Testis (tissue), 3 donors: ENCODE results near the gene FGB. TPM values are rescaled to one million over a fixed set of nuclear protein-coding genes. Genes with fewer than 3 reads are reported as not detected.

Experiments used
- DNase-seq: peaks from one replicate; pipeline ENCODE4 v3.0.0-alpha.2; 2019
- H3K27ac ChIP-seq, 2 donors: fragments of 200-600 bp; sonication (generic); one replicate each; pipeline ENCODE4 v1.5.1; 2019
- H3K27me3 ChIP-seq: fragments of 200-600 bp; sonication (generic); one replicate; pipeline ENCODE4 v1.5.1; 2019
- H3K36me3 ChIP-seq: fragments of 200-600 bp; sonication (generic); one replicate; pipeline ENCODE4 v1.5.1; 2017; ENCODE audit warnings: low read depth; ENCODE audit errors: missing control alignments
- H3K4me1 ChIP-seq: fragments of 200-600 bp; sonication (generic); one replicate; pipeline ENCODE4 v1.5.1; 2019
- H3K4me3 ChIP-seq, 2 donors: fragments of 200-600 bp; sonication (generic); one replicate each; pipeline ENCODE4 v1.5.1; 2017 to 2019
- H3K9me3 ChIP-seq: fragments of 200-600 bp; sonication (generic); one replicate; pipeline ENCODE4 v1.5.1; 2017
- POLR2A ChIP-seq: fragments of 450-650 bp; IDR thresholded peaks from one replicate; pipeline ENCODE4 v1.6.1; 2017; ENCODE audit warnings: antibody characterized with exemption, mild to moderate bottlenecking, moderate library complexity
- WGBS, 2 donors: methylation state at CpG; one replicate each; pipeline ENCODE4 v1.1.5; 2018; 5-methylcytosine and 5-hydroxymethylcytosine counted together
- intact Hi-C: fragments of 100-400 bp; cut with DNase I; formaldehyde crosslinking; loops from one replicate; pipeline ENCODE4 v1.15.1; 2023; ENCODE audit warnings: low total_unique reads
- polyA plus RNA-seq: library from polyadenylated mRNA; stranded (reverse); fragments of 350-450 nt; fragmentation: Illumina TruSeq; extraction: RNeasy Lipid Tissue Mini Kit (QIAGEN cat#74804); gene quantifications from one replicate; pipeline ENCODE4 v1.2.3, GENCODE V29; 2014; ENCODE audit warnings: low read depth, low replicate concordance; ENCODE audit not compliant: insufficient read depth
- total RNA-seq, 2 donors: library from RNA; depleted of rRNA; stranded (reverse); fragments of >200 nt; gene quantifications; one replicate each; pipeline ENCODE4 v1.2.3, GENCODE V29; 2016
- TF ChIP-seq, protein P1 (sequence below), 3 experiments: fragments of 450-650 bp in 2 of 3; fragments of 200-600 bp in 1 of 3; sonication (generic) in 1 of 3; IDR thresholded peaks; one replicate each; pipeline ENCODE4 v1.5.1; 2016 to 2019; ENCODE audit warnings: antibody characterized with exemption in 3 of 3, mild to moderate bottlenecking in 2 of 3, moderate library complexity in 1 of 3

Gene FGB
- total and polyA plus RNA-seq, 3 donors from 2014 or later, result 0.93 to 2.7 TPM; not detected in 1

DNA sequence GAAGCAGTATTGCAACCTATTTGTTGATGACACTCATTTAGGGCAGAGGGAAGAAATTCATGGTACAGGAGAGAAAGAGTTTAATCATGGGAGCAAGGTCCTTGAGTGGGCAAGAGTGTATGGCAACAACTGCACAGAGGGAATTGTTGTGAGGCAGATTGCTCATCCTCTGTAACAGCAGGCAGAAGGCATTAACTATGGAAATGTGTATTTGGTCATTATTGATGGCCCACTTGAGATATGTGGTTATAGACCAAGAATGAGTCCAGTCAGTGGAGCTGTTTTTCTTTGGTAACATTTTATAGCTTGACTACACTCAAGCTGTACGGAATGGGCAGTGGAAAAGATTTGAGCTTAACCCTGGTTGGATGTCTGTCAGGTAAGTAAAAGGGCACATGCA lies 28.5 kb upstream of the FGB start:
- no peaks in the 10 kb centered on the region for H3K4me1 ChIP-seq
- intact Hi-C loops, result no loop called here
- WGBS, 2 donors, result 71 to 79% methylated on average over 1 of the region's 1 CpG
- H3K27me3 ChIP-seq, result no peaks in the 10 kb centered on the region
- no peak overlapping the region for H3K4me3 ChIP-seq
- no peaks in the 10 kb centered on the region for H3K36me3 ChIP-seq
- no peak overlapping the region for H3K27ac ChIP-seq
- no peaks in the 10 kb centered on the region for H3K9me3 ChIP-seq
- DNase-seq, result no peak
- TF ChIP-seq, protein P1, sequence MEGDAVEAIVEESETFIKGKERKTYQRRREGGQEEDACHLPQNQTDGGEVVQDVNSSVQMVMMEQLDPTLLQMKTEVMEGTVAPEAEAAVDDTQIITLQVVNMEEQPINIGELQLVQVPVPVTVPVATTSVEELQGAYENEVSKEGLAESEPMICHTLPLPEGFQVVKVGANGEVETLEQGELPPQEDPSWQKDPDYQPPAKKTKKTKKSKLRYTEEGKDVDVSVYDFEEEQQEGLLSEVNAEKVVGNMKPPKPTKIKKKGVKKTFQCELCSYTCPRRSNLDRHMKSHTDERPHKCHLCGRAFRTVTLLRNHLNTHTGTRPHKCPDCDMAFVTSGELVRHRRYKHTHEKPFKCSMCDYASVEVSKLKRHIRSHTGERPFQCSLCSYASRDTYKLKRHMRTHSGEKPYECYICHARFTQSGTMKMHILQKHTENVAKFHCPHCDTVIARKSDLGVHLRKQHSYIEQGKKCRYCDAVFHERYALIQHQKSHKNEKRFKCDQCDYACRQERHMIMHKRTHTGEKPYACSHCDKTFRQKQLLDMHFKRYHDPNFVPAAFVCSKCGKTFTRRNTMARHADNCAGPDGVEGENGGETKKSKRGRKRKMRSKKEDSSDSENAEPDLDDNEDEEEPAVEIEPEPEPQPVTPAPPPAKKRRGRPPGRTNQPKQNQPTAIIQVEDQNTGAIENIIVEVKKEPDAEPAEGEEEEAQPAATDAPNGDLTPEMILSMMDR (IDR thresholded peaks at IDR 0.05), result no peak
- TF ChIP-seq POLR2A, result no peak

GRCh38 chr4:154542271-154542879 lies 20.4 kb upstream of the FGB start:
- no peak for DNase-seq
- H3K27ac ChIP-seq, result no peak overlapping the region
- 93 to 97% methylated on average over 4 of the region's 4 CpGs for WGBS, 2 donors
- intact Hi-C loops, result no loop called here
- no peaks in the 10 kb centered on the region for H3K27me3 ChIP-seq
- TF ChIP-seq, protein P1 (IDR thresholded peaks at IDR 0.05), result no peak
- no peak for TF ChIP-seq POLR2A
- H3K4me1 ChIP-seq, result no peaks in the 10 kb centered on the region
- no peaks in the 10 kb centered on the region for H3K36me3 ChIP-seq
- H3K4me3 ChIP-seq, result no peak overlapping the region
- H3K9me3 ChIP-seq, result no peaks in the 10 kb centered on the region

GRCh38 chr4:154545689-154546088 lies 17.1 kb upstream of the FGB start:
- peaks cover 8% of the 10 kb centered on the region for H3K4me1 ChIP-seq
- no peaks in the 10 kb centered on the region for H3K36me3 ChIP-seq
- WGBS, 2 donors, result 85 to 86% methylated on average over 4 of the region's 4 CpGs
- no peak overlapping the region for H3K4me3 ChIP-seq
- H3K27ac ChIP-seq, result no peak overlapping the region
- no peak for DNase-seq
- no peaks in the 10 kb centered on the region for H3K27me3 ChIP-seq
- H3K9me3 ChIP-seq, result no peaks in the 10 kb centered on the region
- intact Hi-C loops, result no loop called here
- TF ChIP-seq, protein P1 (IDR thresholded peaks at IDR 0.05), result no peak
- TF ChIP-seq POLR2A, result no peak

- intact Hi-C loops, result no loop called here
- Histone ChIP-seq H3K9me3 (no peaks in the 10 kb centered on the region), H3K27me3 (no peaks in the 10 kb centered on the region), H3K4me3 (peak within 1 kb of the TSS; percentile 72 to 88), H3K36me3 (no peaks in the 10 kb centered on the region), H3K4me1 (peaks cover 8% of the 10 kb centered on the region), H3K27ac (peak within 1 kb of the TSS; percentile 74 to 81)
- peak; percentile 97 for DNase-seq
- TF ChIP-seq, protein P1 (IDR thresholded peaks at IDR 0.05), result peak; percentile 14 to 63 (median 19)
- TF ChIP-seq POLR2A, result peak; percentile 21
- 0 to 1% methylated on average over 29 to 51 of the region's 51 CpGs for WGBS, 2 donors
Observed at GRCh38 chr4:154549894-154550790, 12.7 kb upstream of the FGB start, which contains the start of gene PLRG1. Gene PLRG1 (minus strand): TSS chr4:154550400. CDS start chr4:154550308, 92 bp downstream.
